Measurements from ENCODE around the gene APOC4.
"Not testable (repeated sequence)": the region's sequence is repeated elsewhere in the genome, so short reads cannot be mapped to it uniquely, and the experiment has no call there.

Gene APOC4

GRCh38 chr19:44960906-44961728, 19.1 kb downstream of the APOC4 start:
- no peak for DNase-seq

- no peak for DNase-seq
These were observed 19.8 kb downstream of the APOC4 start for GRCh38 chr19:44961821-44962220.

- no peak for DNase-seq
These were observed 26.1 kb downstream of the APOC4 start for GRCh38 chr19:44968118-44968517.

GRCh38 chr19:44968670-44969069, 26.6 kb downstream of the APOC4 start:
- no peak for DNase-seq

GRCh38 chr19:44969437-44969836, 27.4 kb downstream of the APOC4 start:
- no peak for DNase-seq

- not testable (repeated sequence) for DNase-seq
These were observed 29.4 kb downstream of the APOC4 start for GRCh38 chr19:44971451-44971850.

- DNase-seq = no peak
These were observed 30.8 kb downstream of the APOC4 start for GRCh38 chr19:44972802-44973201.

- no peak for DNase-seq
These were observed 32.1 kb downstream of the APOC4 start for GRCh38 chr19:44973982-44974735.

- DNase-seq = no peak
These were observed 32.8 kb downstream of the APOC4 start for GRCh38 chr19:44974857-44975256.

GRCh38 chr19:44975444-44975843, 33.4 kb downstream of the APOC4 start:
- DNase-seq = no peak

GRCh38 chr19:44984005-44984404, 42.0 kb downstream of the APOC4 start:
- DNase-seq = no peak

GRCh38 chr19:44985445-44985844, 43.4 kb downstream of the APOC4 start:
- no peak for DNase-seq

- DNase-seq = no peak
These were observed 44.4 kb downstream of the APOC4 start for GRCh38 chr19:44986389-44986788.

GRCh38 chr19:44987148-44987675, 45.2 kb downstream of the APOC4 start:
- no peak for DNase-seq

GRCh38 chr19:44988273-44988672, 46.2 kb downstream of the APOC4 start:
- DNase-seq = no peak

GRCh38 chr19:44988896-44989556, 47.0 kb downstream of the APOC4 start:
- DNase-seq = no peak

GRCh38 chr19:44990459-44990858, 48.4 kb downstream of the APOC4 start:
- no peak for DNase-seq

- DNase-seq = no peak
These were observed 48.9 kb downstream of the APOC4 start for GRCh38 chr19:44990966-44991365.

- DNase-seq = no peak
These were observed 50.5 kb downstream of the APOC4 start for GRCh38 chr19:44992336-44993163.

GRCh38 chr19:44993526-44993925, 51.5 kb downstream of the APOC4 start:
- no peak for DNase-seq

GRCh38 chr19:44993926-44994537, 52.0 kb downstream of the APOC4 start:
- DNase-seq = no peak
